Activated naive CD8-positive, alpha-beta T cell (primary cell): ENCODE data around the gene CDKL5.

Experiments
- H3K27ac Mint-ChIP-seq: one replicate; pipeline ENCODE4 v1.8.0; 2021; ENCODE audit warnings: mixed read lengths
- H3K27me3 Mint-ChIP-seq: one replicate; pipeline ENCODE4 v1.8.0; 2021; ENCODE audit warnings: mixed read lengths
- H3K36me3 Mint-ChIP-seq: one replicate; pipeline ENCODE4 v1.8.0; 2021; ENCODE audit warnings: mixed read lengths
- H3K4me1 Mint-ChIP-seq: one replicate; pipeline ENCODE4 v1.8.0; 2021; ENCODE audit warnings: low read depth, mixed read lengths
- H3K4me3 Mint-ChIP-seq: one replicate; pipeline ENCODE4 v1.8.0; 2021; ENCODE audit warnings: mild to moderate bottlenecking, mixed read lengths
- H3K9me3 Mint-ChIP-seq: one replicate; pipeline ENCODE4 v1.8.0; 2021; ENCODE audit warnings: low read depth, mixed read lengths

Gene CDKL5

GRCh38 chrX:18702362-18703195 lies 277.2 kb downstream of the CDKL5 start:
- Mint-ChIP-seq H3K9me3 (no peaks in the 10 kb centered on the region), H3K27ac (no peak overlapping the region), H3K4me1 (peaks cover 3% of the 10 kb centered on the region), H3K4me3 (no peak overlapping the region), H3K27me3 (no peaks in the 10 kb centered on the region), H3K36me3 (no peaks in the 10 kb centered on the region)
